WI38 (cell line): ENCODE data around the gene SSH2.

ENCODE experiments used
- H3K4me3 ChIP-seq: 2 replicates; pipeline ENCODE4 v1.5.1; 2011; ENCODE audit warnings: low read depth, mild to moderate bottlenecking, control low read depth, low read length
- TF ChIP-seq, protein P1 (sequence below): IDR thresholded peaks from 2 replicates; pipeline ENCODE4 v1.5.1; 2012; ENCODE audit warnings: low read depth, mild to moderate bottlenecking, control low read depth, low read length

Gene SSH2

DNA sequence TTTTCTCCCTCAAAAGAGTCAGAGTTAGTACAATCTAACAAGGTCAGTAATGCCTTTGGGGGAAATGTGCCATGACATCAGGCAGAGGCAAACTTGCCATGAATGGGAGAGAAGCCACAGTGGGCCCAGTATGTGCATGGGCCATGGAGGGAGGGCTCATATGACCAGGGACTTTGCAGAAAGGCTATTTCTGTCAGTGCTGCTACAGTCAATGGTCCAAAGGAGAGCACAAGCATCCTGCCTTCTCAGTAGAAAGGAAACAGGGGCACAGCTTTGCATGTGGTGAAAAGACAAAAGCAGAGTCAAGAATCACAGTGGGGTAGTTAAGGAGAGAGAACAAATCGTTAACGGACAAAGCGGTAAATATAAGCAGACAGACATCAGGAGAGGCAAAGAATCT lies 296.1 kb downstream of the SSH2 start:
- TF ChIP-seq, protein P1, sequence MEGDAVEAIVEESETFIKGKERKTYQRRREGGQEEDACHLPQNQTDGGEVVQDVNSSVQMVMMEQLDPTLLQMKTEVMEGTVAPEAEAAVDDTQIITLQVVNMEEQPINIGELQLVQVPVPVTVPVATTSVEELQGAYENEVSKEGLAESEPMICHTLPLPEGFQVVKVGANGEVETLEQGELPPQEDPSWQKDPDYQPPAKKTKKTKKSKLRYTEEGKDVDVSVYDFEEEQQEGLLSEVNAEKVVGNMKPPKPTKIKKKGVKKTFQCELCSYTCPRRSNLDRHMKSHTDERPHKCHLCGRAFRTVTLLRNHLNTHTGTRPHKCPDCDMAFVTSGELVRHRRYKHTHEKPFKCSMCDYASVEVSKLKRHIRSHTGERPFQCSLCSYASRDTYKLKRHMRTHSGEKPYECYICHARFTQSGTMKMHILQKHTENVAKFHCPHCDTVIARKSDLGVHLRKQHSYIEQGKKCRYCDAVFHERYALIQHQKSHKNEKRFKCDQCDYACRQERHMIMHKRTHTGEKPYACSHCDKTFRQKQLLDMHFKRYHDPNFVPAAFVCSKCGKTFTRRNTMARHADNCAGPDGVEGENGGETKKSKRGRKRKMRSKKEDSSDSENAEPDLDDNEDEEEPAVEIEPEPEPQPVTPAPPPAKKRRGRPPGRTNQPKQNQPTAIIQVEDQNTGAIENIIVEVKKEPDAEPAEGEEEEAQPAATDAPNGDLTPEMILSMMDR = no peak

DNA sequence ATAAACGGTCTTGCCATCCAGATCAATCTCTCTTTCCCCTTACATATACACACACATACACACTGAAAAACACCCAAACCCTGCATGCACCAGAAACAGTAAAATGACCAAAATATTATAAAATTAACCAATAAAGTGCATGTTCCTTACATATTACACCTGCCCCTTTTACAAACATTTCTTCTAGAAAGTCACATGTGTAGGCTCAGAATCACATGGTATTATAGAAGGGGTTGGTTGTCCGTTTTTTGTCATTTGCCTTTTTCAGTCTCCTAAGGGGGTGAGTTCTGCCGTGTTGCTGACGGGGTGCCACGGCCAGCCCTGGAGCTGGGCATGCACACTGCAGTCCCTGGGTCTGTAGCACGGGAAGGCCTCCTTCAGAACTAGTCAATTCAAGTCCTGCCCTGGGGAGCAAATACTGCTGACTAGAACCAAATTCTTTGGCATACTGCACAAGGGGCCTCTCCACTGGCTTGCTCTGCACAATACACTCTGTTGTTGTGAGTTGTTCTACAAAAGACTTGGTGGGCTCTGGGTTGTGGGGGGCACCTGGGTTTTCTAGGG lies 299.3 kb downstream of the SSH2 start:
- H3K4me3 ChIP-seq = no peak overlapping the region
- TF ChIP-seq, protein P1 = no peak

More for the DNA sequence above, 296.1 kb downstream of the SSH2 start:
- H3K4me3 ChIP-seq = no peak overlapping the region

DNA sequence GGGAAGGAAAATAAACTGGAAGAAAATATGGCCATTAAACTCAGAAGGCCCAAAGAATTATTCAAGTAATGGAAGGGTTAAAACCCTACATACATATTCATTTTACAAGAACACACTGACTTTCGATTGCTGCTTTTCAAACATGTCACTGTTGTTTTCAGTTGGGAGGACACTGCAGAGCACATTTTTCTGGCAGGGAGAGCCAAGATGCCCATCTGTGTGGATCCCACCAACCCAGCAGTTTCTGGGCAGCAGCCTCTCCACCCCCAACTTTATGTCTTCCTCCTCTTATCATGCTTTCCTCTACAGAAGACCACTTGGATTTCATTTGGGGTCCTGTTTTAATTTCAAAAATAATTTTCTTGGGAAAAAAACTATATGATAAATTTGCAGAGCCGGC lies 300.2 kb downstream of the SSH2 start:
- TF ChIP-seq, protein P1 = no peak
- H3K4me3 ChIP-seq = no peak overlapping the region

DNA sequence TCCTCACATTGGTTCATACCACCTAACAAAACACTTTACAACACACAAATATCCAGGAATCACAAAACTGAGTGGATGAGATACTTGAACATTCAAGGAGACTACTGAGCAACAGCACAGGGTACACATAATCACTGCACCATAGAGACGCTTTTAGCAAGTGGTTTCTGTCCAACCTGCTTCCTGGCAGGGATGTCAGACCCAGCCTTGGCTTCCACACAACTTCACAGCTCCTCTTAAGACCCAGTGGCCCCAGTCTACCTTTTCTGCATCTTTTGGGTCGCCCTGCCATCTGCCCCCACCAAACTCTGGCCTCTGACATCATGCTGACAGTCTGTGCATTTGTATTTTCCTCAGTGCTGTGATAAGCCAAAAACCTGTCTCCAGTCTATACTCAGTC lies 301.4 kb downstream of the SSH2 start:
- no peak overlapping the region for H3K4me3 ChIP-seq
- TF ChIP-seq, protein P1 = no peak

DNA sequence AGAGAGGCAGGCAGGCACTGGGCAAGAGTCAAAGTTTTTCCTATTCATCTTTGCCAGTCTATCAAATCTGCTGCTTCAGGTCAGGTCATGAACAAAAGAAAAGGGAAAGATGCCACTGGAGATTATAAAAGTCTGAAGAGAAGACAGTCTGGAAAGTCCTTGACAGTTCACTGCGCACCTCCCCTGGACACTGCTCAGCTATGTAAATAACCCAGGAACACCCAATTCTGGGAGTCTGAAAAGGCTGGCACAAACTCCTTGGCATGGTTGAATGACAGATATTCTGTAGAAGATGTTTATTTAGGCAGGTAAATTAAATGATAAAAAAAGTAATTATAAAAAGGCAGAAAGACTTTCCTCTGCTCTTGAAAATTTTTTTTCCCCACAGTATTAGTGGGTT lies 302.1 kb downstream of the SSH2 start:
- H3K4me3 ChIP-seq = no peak overlapping the region
- TF ChIP-seq, protein P1 = no peak

DNA sequence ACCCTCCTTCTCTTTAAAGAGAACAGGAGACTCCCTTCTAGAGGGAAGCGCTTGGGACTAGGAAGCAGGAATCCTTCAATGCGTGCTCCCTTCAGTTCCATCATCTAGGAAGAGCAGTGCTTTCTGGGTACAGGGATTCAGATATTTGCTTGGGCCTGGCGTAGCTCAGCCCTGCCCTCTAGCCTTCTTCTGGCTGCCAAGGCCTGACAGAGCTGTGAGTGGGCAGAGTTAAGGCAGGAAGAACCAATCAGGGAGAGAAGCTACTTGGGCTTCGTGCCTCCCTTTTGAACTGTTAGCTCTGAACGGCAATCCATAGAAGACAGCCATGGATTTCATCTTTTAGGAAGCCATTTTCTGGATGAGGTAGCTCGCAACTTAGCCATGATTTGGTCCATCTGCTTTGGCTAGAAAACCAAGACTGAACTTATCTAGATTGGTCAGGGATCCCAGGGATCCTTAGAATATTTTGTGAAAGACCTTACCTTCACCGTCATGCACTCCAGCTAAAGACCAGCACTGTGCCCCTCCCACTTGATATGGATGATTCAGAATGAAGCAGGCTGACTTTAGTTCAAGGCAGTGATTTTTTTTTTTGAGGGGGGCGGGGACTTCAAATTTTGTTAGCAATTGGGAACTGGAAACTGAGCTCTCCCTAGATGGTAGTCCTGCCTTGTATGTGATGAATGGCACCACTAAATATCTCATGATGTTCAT lies 304.8 kb downstream of the SSH2 start:
- H3K4me3 ChIP-seq = no peak overlapping the region
- TF ChIP-seq, protein P1 = no peak

DNA sequence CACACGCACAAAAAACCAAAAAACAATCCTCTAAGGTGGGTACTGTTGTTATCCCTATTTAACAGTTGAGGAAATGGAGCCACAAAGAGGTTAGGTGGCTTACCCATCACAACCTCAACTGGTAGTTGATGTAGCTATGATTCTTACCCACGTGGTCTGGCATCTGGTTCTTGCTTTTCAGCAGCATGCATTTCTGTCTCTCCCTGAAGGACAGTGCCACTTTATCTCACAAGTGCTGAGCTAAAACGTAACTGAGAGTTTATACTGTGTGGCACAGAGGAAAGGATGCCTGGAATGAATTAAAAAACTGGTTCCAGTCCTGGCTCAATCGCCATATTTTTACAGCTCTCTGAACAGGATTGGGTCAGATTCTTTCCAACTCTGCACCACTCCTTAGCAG lies 305.4 kb downstream of the SSH2 start:
- TF ChIP-seq, protein P1 = no peak
- H3K4me3 ChIP-seq = no peak overlapping the region
